HL-60 (cell line): ENCODE data around the gene WDR19.

Experiments
- REST ChIP-seq: IDR thresholded peaks from 2 replicates; pipeline ENCODE4 v1.6.1; 2012; ENCODE audit warnings: low read depth; ENCODE audit not compliant: insufficient replicate concordance
- TF ChIP-seq, protein P1 (sequence below): IDR thresholded peaks from one replicate; pipeline ENCODE4 v1.5.1; 2011; ENCODE audit warnings: low read length, control low read depth, inconsistent platforms; ENCODE audit not compliant: insufficient read depth

DNA sequence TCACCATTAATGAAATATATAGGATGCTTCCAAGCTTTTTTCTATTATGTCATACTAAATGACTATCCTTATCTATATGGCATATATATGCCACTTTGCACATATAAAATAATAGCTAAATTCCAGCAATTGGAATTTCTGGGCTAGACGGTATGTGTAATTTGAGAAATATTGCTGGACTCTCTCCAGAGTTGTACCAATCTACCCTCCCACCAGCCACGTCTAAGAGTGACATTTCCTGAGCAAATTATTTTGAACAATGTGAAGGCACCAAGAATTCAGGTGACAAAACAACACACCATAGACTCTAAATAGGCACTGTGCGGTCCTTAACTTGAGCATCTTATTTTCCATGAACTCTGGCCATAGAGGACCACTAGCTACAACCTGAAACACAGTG is 121.5 kb downstream of the WDR19 start:
- TF ChIP-seq, protein P1, sequence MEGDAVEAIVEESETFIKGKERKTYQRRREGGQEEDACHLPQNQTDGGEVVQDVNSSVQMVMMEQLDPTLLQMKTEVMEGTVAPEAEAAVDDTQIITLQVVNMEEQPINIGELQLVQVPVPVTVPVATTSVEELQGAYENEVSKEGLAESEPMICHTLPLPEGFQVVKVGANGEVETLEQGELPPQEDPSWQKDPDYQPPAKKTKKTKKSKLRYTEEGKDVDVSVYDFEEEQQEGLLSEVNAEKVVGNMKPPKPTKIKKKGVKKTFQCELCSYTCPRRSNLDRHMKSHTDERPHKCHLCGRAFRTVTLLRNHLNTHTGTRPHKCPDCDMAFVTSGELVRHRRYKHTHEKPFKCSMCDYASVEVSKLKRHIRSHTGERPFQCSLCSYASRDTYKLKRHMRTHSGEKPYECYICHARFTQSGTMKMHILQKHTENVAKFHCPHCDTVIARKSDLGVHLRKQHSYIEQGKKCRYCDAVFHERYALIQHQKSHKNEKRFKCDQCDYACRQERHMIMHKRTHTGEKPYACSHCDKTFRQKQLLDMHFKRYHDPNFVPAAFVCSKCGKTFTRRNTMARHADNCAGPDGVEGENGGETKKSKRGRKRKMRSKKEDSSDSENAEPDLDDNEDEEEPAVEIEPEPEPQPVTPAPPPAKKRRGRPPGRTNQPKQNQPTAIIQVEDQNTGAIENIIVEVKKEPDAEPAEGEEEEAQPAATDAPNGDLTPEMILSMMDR, result no peak
- TF ChIP-seq REST, result no peak
